Neutrophil (primary cell): Measurements from ENCODE around the gene ENOX1.

Experiments used
- H3K27ac ChIP-seq: fragments of 200-600 bp; sonication (generic); 2 replicates; pipeline ENCODE4 v1.5.1; 2016; ENCODE audit warnings: mild to moderate bottlenecking, moderate library complexity
- H3K27me3 ChIP-seq: fragments of 200-600 bp; sonication (generic); 2 replicates; pipeline ENCODE4 v1.6.0; 2016; ENCODE audit warnings: mild to moderate bottlenecking
- H3K36me3 ChIP-seq: fragments of 200-600 bp; sonication (generic); 2 replicates; pipeline ENCODE4 v1.5.1; 2017
- H3K4me1 ChIP-seq, 2 experiments: fragments of 200-600 bp in 1 of 2; sonication (generic) in 1 of 2; 1 replicate in 1 of 2; 2 replicates in 1 of 2; pipeline versions ENCODE4 v1.5.1 to v1.6.1; 2013 to 2016; ENCODE audit warnings: low read depth in 1 of 2, low read length in 1 of 2, mild to moderate bottlenecking in 1 of 2, moderate library complexity in 1 of 2; ENCODE audit not compliant: control insufficient read depth in 1 of 2, insufficient read depth in 1 of 2
- H3K4me3 ChIP-seq, 2 experiments: fragments of 200-600 bp in 1 of 2; sonication (generic) in 1 of 2; 1 replicate in 1 of 2; 2 replicates in 1 of 2; pipeline ENCODE4 v1.5.1; 2013 to 2016; ENCODE audit warnings: low read depth in 1 of 2, low read length in 1 of 2, mild to moderate bottlenecking in 1 of 2, moderate library complexity in 1 of 2
- H3K9me3 ChIP-seq: fragments of 200-600 bp; sonication (generic); 2 replicates; pipeline ENCODE4 v1.5.1; 2016
- CTCF ChIP-seq: fragments of 200-600 bp; sonication (generic); IDR thresholded peaks from 2 replicates; pipeline ENCODE4 v1.5.1; 2016; ENCODE audit warnings: antibody characterized with exemption

ENOX1 gene

GRCh38 chr13:43492311-43492710, 294.5 kb downstream of the ENOX1 start:
- Histone ChIP-seq H3K27me3 (peaks cover 10% of the 10 kb centered on the region), H3K36me3 (no peaks in the 10 kb centered on the region), H3K27ac (no peak overlapping the region), H3K4me3 (no peak overlapping the region), H3K9me3 (no peaks in the 10 kb centered on the region), H3K4me1 (no peaks in the 10 kb centered on the region)
- TF ChIP-seq CTCF, result no peak

GRCh38 chr13:43489233-43489632, 297.5 kb downstream of the ENOX1 start:
- Histone ChIP-seq H3K9me3 (no peaks in the 10 kb centered on the region), H3K4me3 (no peak overlapping the region), H3K27ac (no peak overlapping the region), H3K36me3 (no peaks in the 10 kb centered on the region), H3K4me1 (no peaks in the 10 kb centered on the region), H3K27me3 (no peaks in the 10 kb centered on the region)
- no peak for TF ChIP-seq CTCF

GRCh38 chr13:43487885-43488284, 298.9 kb downstream of the ENOX1 start:
- no peak for TF ChIP-seq CTCF
- no peaks in the 10 kb centered on the region for H3K36me3 ChIP-seq
- no peak overlapping the region for H3K27ac ChIP-seq

GRCh38 chr13:43487461-43487860, 299.3 kb downstream of the ENOX1 start:
- no peaks in the 10 kb centered on the region for H3K27me3 ChIP-seq
- no peaks in the 10 kb centered on the region for H3K36me3 ChIP-seq
- TF ChIP-seq CTCF, result no peak
- H3K4me1 ChIP-seq, result no peaks in the 10 kb centered on the region
- no peak overlapping the region for H3K27ac ChIP-seq
- H3K4me3 ChIP-seq, result no peak overlapping the region
- H3K9me3 ChIP-seq, result no peaks in the 10 kb centered on the region

More at GRCh38 chr13:43487885-43488284, 298.9 kb downstream of the ENOX1 start:
- Histone ChIP-seq H3K9me3 (no peaks in the 10 kb centered on the region), H3K4me1 (no peaks in the 10 kb centered on the region), H3K4me3 (no peak overlapping the region), H3K27me3 (no peaks in the 10 kb centered on the region)

- H3K36me3 ChIP-seq, result no peaks in the 10 kb centered on the region
- H3K27ac ChIP-seq, result no peak overlapping the region
- H3K4me1 ChIP-seq, result no peaks in the 10 kb centered on the region
- H3K27me3 ChIP-seq, result no peaks in the 10 kb centered on the region
- no peak for TF ChIP-seq CTCF
- no peaks in the 10 kb centered on the region for H3K9me3 ChIP-seq
- no peak overlapping the region for H3K4me3 ChIP-seq
Measured at GRCh38 chr13:43484432-43485225, 302.1 kb downstream of the ENOX1 start.
